ENCODE results near the gene TBC1D22A. TPM values are rescaled to one million over a fixed set of nuclear protein-coding genes. Genes with fewer than 3 reads are reported as not detected.

Gene TBC1D22A
- total RNA-seq, 4 donors from 2014 or later = 15.6 to 21.7 (median 20.5) TPM

- WGBS, 2 donors = 89 to 94% methylated on average over 13 of the region's 21 CpGs
- H3K9me3 ChIP-seq = no peaks in the 10 kb centered on the region
- TF ChIP-seq CTCF (IDR thresholded peaks at IDR 0.05) (no peak), POLR2A (IDR thresholded peaks at IDR 0.05) (no peak)
Observed at GRCh38 chr22:47131632-47132427, 369.4 kb downstream of the TBC1D22A start.

GRCh38 chr22:47132428-47132825, 370.0 kb downstream of the TBC1D22A start:
- intact Hi-C loops (cut with DNase I) = no loop called here
- no peak for TF ChIP-seq CTCF (IDR thresholded peaks at IDR 0.05)

More at GRCh38 chr22:47131632-47132427, 369.4 kb downstream of the TBC1D22A start:
- Histone ChIP-seq H3K27ac (peak overlapping the region in 1 of 4 donors; percentile 92), H3K4me3 (no peak overlapping the region), H3K4me1 (peaks cover 6 to 45% (median 16%) of the 10 kb centered on the region in 3 donors), H3K27me3 (no peaks in the 10 kb centered on the region), H3K36me3 (peaks cover 0 to 5% (median 0%) of the 10 kb centered on the region in 3 donors)
- no peak for DNase-seq
- intact Hi-C loops (cut with DNase I) = no loop called here

GRCh38 chr22:47133061-47133969, 370.9 kb downstream of the TBC1D22A start:
- WGBS, 2 donors = 75 to 84% methylated on average over 22 of the region's 25 CpGs
- intact Hi-C loops (cut with DNase I) = no loop called here

More at GRCh38 chr22:47132428-47132825, 370.0 kb downstream of the TBC1D22A start:
- Histone ChIP-seq H3K4me1 (peaks cover 6 to 42% (median 16%) of the 10 kb centered on the region in 3 donors), H3K27me3 (no peaks in the 10 kb centered on the region), H3K36me3 (peaks cover 0 to 5% (median 0%) of the 10 kb centered on the region in 3 donors), H3K4me3 (no peak overlapping the region), H3K27ac (no peak overlapping the region), H3K9me3 (no peaks in the 10 kb centered on the region)
- WGBS, 2 donors = 75 to 88% methylated on average over 6 to 8 of the region's 13 CpGs
- DNase-seq = no peak

GRCh38 chr22:47134222-47134621, 371.8 kb downstream of the TBC1D22A start:
- Histone ChIP-seq H3K9me3 (no peaks in the 10 kb centered on the region), H3K27me3 (no peaks in the 10 kb centered on the region), H3K27ac (no peak overlapping the region), H3K4me3 (no peak overlapping the region), H3K4me1 (peaks cover 6 to 36% (median 14%) of the 10 kb centered on the region in 3 donors), H3K36me3 (peaks cover 0 to 17% (median 0%) of the 10 kb centered on the region in 3 donors)
- DNase-seq = no peak
- intact Hi-C loops (cut with DNase I) = no loop called here
- no peak for TF ChIP-seq POLR2A (IDR thresholded peaks at IDR 0.05)
- TF ChIP-seq CTCF (IDR thresholded peaks at IDR 0.05) = no peak
- WGBS, 2 donors = 78 to 93% methylated on average over 9 to 10 of the region's 10 CpGs

More at GRCh38 chr22:47133061-47133969, 370.9 kb downstream of the TBC1D22A start:
- H3K4me3 ChIP-seq = no peak overlapping the region
- no peaks in the 10 kb centered on the region for H3K27me3 ChIP-seq
- H3K36me3 ChIP-seq = peaks cover 0 to 11% (median 0%) of the 10 kb centered on the region in 3 donors
- DNase-seq = no peak
- H3K27ac ChIP-seq = no peak overlapping the region
- H3K9me3 ChIP-seq = no peaks in the 10 kb centered on the region
- TF ChIP-seq CTCF (IDR thresholded peaks at IDR 0.05) (no peak), POLR2A (IDR thresholded peaks at IDR 0.05) (no peak)
- peaks cover 6 to 40% (median 16%) of the 10 kb centered on the region in 3 donors for H3K4me1 ChIP-seq
